GM21786 (cell line): Measurements from ENCODE around the gene LRPAP1.
"Not testable (repeated sequence)": the region's sequence is repeated elsewhere in the genome, so short reads cannot be mapped to it uniquely, and the experiment has no call there.

Experiments used
- ATAC-seq: cut with Tn5 transposase; IDR thresholded peaks from one replicate; pipeline ENCODE4 v1.9.1; 2021; ENCODE audit not compliant: unreplicated experiment

LRPAP1 gene

DNA sequence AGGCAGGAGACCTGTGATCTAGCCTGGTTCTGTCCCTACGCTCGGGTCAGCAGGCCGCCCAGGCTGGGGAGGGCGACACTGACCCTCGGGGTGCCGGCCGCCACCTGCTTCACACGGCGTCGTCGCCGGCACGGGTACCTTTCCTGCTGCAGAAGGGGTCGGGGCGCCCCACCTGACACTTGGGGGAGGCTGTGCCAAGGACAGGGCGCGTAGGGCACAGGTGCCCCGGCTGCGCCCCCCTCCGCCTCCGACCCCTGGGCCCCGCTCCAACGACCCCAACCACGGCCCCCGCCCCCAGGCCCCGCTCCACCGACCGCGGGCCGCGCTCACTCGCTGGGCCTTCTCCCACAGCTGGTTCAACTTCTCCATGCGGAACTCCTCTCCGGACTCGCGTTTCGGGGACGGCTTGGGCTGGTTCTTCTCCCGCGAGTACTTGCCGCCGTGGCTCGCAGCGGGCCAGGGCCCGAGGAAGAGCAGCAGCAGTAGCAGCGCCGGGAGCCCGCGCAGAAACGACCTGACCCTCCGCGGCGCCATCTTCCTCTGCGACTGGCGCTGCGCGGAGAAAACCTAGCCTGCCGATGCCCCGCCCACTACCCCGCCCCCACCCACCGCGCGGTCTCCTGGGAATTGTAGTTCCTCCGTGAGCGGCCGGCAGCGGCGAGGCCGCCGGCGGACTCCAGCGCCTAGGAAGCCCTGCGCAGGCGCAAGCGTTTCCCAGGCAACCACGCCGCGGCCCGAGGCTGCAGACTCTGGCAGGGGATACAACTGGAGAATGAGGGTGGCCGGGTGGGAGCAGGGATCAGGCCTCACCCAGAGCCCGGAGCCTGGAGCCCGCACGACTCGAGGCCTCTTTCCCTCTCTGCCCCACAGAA lies at the start of gene LRPAP1:
Gene LRPAP1 (minus strand): TSS at position 544 of the 872 bp plus-strand sequence. CDS start 10 bp downstream, at position 534.
- peak; percentile 78 for ATAC-seq

- not testable (repeated sequence) for ATAC-seq
Measured at GRCh38 chr4:3581334-3582090, 49.3 kb upstream of the LRPAP1 start.

DNA sequence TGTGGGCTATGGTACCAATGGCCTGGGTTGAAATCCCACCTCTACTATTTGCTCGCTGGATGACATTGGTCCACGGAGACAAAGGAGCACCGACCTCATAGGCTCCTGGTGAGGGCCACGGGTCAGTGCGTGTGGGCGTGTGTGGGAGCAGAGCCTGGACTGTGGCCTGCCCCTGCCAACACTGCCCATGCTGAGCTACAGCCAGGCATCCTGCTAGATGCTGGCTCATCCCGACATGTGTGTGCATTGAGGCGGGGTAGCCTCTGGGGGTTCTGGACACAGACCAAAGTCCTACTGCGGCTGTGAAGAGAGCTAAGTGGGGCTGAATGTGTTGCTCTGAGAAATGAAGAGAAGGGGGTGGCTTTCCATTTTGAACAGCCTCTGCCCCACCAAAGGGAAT lies 48.6 kb upstream of the LRPAP1 start:
- ATAC-seq, result not testable (repeated sequence)

DNA sequence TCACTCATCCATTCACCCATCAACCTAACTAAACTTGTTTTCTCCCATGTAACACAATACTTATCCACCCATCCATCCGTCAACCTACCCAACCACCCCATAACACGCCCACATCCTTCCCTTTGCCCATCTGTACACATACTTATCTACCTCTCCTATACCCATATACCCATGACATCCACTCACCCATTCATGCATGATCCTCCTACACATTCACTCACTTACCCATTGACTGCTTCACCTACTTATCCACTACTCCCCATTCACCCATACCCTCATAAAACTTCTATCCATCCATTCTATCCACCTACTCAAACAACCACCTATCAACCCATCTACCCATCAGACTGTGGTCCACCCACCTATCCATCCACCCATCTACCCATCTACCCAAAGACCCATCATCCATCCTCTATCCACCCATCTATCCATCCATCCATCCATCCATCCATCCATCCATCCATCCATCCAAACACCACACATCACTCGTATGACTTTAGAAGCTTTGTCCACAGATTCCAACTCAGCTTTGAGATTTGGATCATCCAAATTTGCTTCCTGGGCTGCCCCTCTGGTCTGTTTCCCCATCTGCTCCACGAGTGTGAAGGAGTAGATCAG lies 46.4 kb upstream of the LRPAP1 start:
- ATAC-seq, result not testable (repeated sequence)

- not testable (repeated sequence) for ATAC-seq
Measured at GRCh38 chr4:3578052-3578451, 45.8 kb upstream of the LRPAP1 start.

DNA sequence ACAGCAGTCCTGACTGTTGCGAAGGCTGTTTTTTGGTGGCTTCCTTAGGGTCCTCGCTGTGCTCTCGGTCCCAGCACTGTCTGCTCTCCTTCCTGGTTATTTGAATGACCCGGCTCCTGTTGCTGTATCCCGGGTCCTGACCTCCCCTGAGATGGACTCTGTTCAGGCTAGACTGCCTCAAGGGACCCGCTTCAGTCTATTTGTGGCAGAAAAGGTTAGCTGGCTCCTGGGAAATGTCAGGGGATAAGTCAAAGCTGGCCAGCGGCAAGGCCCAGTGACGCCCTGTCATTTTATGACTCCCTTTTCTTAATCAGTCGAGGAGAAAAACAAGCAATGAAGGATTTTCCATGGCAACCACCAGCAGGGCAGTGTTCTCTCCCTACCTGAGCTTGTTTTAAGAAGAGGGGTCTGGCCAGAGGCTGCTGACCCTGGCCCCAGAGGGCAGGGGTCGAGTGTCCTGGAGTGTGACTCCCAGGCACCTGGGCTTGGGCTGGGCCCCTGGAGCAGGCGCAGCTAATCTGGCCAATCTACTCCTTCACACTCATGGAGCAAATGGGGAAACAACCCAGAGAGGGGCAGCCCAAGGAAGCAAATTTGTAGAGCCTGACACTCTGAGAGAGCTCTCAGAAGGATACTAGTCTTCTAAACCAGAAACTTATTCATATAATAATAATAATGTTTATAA lies 45.1 kb upstream of the LRPAP1 start:
- ATAC-seq, result not testable (repeated sequence)

DNA sequence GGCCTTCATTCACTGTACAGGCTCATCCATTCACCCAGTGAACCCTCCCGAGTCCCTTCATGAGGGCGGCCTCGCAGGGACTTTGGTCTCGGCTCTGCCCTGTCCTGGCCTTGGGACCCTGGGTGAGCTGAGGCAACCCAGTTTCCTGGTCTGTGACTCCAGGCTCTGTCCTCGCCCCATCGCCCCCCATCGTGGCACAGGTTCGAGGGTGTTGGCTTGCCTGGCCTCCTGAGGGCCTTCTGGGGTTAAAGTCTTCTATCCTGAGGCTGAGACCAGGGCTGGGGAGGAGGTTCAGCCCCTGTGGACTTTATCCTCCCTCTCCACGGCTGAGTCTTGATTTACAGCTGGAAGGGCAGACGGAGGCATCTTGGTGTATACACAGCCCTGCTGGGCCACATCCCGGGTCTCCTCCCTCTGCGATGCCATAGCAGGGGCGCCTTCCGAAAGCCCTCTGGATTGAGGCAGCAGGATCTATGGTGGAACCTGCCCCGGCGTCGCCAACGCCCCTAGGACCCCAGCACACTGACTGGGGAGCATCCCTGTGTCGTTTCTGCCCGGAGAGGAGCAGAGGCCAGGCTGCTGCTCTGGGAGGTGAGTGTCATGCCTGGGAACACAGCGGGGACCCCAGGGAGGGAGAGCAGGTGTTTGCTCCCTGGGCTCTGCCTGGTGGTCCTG lies 44.4 kb upstream of the LRPAP1 start:
- ATAC-seq, result not testable (repeated sequence)

DNA sequence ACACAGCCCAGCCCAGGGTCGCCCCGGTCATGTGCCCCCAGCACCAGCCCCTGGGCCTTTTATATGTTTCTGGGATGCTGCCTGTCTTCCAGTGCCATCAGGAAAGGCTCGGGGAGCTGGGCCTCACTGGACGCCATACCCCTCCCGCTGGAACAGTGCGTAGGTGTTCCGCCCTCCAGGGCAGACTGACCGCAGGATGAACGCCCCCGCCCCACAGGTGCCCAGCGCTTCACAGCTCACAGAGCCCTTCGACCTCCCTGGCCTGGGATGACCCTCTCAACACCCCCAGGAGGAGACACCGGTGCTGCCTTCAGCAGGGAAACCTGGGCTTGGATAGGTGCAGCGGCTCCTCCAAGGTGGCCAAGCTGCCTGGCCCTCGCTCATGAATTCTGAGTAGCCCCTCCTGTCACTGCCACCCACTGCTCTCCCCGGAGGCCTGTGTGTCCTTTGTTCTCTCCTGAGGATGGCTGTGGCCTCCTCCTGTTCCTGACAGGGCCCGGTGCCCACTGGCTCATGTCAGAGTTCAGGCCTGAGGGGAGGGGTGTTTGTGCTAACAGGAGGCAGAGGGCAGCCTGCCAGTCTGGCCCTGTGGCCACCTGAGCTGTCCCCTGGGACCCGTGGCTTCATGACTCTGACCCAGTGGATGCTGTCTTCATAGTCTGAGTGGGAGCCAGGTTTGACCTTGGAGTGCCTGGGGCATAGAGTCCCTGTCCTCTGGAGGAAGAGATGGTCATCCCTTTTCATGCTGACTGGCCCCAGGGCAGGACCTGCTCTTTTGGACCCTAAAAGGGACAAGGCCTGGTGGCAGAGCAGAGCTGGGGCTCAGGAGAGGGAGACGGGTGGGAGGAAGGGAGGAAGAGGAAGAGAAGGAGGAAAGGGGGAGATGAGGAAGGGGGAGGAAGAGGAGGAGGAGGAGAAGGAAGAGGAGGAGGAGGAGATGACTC lies 43.5 kb upstream of the LRPAP1 start:
- not testable (repeated sequence) for ATAC-seq

- ATAC-seq, result not testable (repeated sequence)
Measured at GRCh38 chr4:3574865-3575264, 42.6 kb upstream of the LRPAP1 start.

DNA sequence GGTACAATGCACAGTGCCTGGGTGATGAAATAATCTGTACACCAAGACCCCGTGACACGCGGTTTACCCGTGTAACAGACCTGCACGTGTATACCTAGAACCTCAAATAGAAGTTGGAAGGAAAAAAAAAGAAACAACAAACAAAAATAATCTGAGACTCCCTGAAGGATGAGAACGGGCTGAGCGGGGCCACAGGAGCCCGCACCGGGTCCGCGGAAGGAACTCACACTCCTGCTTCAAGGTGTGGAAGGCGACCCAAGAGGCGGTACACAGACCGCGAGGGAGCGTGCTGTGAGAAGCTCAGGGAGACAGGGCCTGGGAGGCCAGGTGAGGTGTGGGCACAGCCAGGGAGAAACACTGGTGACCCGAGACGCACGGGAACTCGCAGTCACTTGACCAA lies 42.1 kb upstream of the LRPAP1 start:
- not testable (repeated sequence) for ATAC-seq

GRCh38 chr4:3573131-3573530 lies 40.9 kb upstream of the LRPAP1 start:
- no peak for ATAC-seq

DNA sequence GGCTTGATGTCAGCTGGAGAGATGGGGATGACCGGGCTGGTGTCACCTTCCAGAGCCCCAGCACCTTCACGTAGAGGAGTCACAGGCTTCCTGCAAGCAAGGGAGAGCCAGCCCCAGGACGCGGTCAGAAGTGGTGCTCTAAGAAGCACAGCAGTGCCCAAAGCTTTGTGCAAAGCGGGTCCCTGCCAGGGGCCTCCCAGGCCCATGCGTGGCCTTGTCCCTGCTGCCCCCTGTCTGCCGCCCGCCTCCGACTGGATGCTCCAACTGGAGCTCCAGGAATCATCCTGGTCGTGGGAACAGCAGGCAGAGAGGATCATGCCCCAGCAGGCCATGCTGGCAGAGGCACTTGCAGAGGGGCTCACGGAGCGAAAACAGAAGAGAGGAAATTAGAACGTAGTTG lies 40.1 kb upstream of the LRPAP1 start:
- no peak for ATAC-seq

DNA sequence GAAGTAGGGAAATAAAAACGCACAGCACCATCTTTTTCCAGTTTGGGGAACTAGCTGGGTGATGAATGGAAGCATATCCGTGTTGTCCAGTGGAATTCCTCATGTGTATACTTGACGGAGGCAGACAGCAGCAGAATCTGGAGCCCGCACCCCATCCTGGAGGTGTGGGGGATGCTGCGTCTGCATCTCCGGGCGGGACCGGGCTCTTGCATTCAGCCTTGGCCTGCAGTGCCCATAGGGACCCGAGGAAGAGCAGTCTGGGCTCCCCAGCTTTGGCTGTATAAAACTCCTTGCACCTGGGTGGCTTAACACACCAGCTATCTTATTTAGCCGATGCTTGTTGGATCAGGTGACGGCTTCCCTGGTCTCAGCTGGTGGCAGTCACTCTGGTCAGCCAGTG lies 39.7 kb upstream of the LRPAP1 start:
- ATAC-seq, result no peak

GRCh38 chr4:3570923-3571322 lies 38.7 kb upstream of the LRPAP1 start:
- not testable (repeated sequence) for ATAC-seq

DNA sequence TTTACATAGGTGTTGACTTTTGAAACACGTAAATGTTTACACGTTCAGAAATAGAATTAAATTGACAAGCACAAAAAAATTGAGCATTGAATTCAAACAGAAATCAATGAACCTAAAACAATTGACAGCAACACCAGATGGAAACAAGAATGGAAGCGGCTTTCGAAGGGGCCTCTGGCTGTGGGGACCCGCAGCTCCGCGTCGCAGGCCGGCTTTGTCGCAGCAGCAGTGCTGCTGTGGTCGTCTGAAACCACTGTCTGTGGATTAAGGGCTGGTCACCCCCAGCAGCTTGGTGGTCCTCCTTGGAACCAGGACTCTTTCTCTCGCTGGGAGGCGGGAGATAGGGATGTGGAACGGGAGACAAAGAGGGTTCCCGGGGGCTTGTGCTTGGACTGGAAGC lies 37.4 kb upstream of the LRPAP1 start:
- not testable (repeated sequence) for ATAC-seq

DNA sequence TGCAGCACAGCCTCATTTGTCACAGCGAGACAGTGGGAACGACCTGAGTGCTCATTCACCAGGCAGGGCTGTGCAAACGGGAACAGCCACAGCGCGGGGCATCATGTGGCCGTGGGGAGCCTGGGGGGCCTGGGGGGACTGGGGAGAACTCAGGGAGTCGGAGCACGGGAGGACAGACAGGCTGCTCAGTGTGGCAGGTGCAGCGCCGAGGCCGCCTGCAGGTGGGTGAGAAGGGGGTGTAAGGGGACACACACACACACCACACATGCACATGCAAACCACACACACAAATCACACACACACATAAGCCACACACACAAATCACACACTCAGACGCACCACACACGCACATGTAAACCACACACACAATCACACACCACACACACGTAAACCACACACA lies 34.5 kb upstream of the LRPAP1 start:
- ATAC-seq, result not testable (repeated sequence)

- ATAC-seq, result not testable (repeated sequence)
Measured at GRCh38 chr4:3566301-3566700, 34.1 kb upstream of the LRPAP1 start.

- ATAC-seq, result not testable (repeated sequence)
Measured at GRCh38 chr4:3564948-3565347, 32.7 kb upstream of the LRPAP1 start.

- ATAC-seq, result no peak
Measured at GRCh38 chr4:3563403-3563802, 31.2 kb upstream of the LRPAP1 start.
